Astrocyte (in vitro differentiated cells and primary cell): ENCODE data around the gene SDR42E1.

Experiments
- CTCF ChIP-seq: IDR thresholded peaks from 2 replicates; pipeline ENCODE4 v1.5.1; 2011; ENCODE audit warnings: low read depth, mild to moderate bottlenecking, inconsistent platforms, low read length, moderate library complexity; ENCODE audit not compliant: insufficient read depth
- EZH2 ChIP-seq: IDR thresholded peaks from 2 replicates; pipeline ENCODE4 v1.6.1; 2012; ENCODE audit warnings: mild to moderate bottlenecking, low read length, inconsistent platforms; ENCODE audit not compliant: insufficient read depth

- TF ChIP-seq CTCF (no peak), EZH2 (no peak)
These were observed 26.4 kb upstream of the SDR42E1 start for GRCh38 chr16:82037666-82038065.
